KOPT-K1 (cell line): ENCODE data around the gene TMEM131L.
"Not testable (repeated sequence)": the region's sequence is repeated elsewhere in the genome, so short reads cannot be mapped to it uniquely, and the experiment has no call there.

ENCODE experiments used
- H3K27ac ChIP-seq: fragments of 200-600 bp; sonication (generic); 2 replicates; pipeline ENCODE4 v1.5.1; 2016; ENCODE audit warnings: antibody characterized with exemption, mild to moderate bottlenecking, low read depth, low read length; ENCODE audit not compliant: poor library complexity, severe bottlenecking
- H3K36me3 ChIP-seq: fragments of 200-600 bp; sonication (generic); 2 replicates; pipeline ENCODE4 v1.5.1; 2017; ENCODE audit warnings: antibody characterized with exemption, mild to moderate bottlenecking, low read length, moderate library complexity; ENCODE audit not compliant: insufficient read depth
- H3K9me3 ChIP-seq: fragments of 200-600 bp; sonication (generic); 2 replicates; pipeline ENCODE4 v1.5.1; 2017; ENCODE audit warnings: antibody characterized with exemption, low read length, mild to moderate bottlenecking; ENCODE audit not compliant: insufficient read depth, poor library complexity, severe bottlenecking

Gene TMEM131L

DNA sequence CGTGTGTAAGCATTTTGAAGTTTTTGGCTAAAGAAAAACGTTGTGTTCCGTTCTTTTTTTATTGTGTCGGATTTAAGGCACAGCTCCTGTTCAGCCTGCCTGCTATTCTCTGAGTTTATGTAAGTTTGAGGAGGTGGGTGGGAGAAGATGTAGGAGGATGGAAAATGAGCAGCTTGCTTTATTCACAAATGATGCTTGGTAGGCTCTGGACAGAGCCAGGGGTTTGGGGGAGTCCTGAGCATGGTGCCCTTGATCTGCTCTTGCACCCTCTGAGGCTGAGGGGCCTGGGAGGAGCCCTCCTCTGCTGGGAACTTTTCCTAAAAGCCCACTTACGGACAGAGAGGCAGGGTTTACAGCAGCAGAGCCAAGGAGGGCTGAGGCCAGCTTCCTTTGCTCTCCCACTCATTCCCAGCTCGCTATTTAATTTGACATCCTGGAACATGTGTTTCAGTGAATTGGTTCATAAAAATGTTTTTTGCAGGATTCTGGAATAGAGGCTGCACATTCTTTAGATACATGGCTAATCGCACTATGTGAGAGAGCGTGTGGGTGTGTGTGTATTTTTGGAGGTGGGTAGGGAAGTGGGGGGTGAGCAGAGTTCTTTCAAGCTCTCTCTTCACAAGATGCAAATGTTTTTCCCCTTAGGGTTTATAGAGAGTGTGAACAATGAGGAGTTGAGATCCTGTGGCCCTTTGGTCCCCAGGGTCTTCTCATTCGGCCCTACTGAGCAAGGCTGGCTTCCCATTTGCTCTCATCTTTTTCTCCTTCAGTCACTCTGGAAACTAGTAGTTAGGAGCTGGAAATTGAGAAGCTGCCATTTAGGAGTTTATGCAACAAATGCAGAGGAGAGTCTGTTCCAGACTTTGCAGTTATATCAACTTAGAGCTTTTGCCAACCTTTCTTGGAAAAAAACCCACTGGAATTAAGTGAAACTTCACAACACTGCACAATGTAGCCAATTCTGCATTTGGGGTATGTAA, 32.1 kb downstream of the TMEM131L start:
- no peaks in the 10 kb centered on the region for H3K9me3 ChIP-seq
- H3K27ac ChIP-seq: no peak overlapping the region
- H3K36me3 ChIP-seq: peaks cover 66% of the 10 kb centered on the region

DNA sequence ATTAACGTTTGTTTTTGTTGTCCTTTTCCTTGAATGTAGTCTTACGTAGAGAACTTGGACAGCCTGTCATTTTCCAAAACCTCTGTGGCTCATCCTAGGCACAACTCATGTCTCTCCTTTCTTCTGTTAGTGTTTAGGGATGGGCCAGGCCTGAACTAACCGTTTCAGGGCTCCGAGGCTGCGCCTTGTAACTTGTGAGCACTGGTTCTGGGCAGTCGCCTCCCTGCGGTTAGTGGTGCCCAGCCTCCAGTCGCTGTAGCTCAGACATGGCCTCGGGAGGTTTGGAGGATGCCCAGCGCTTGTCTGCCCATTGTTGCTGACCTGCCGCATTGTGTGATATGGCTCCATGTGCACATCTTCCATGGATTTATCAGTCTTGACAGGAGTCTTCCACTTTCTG, 32.8 kb downstream of the TMEM131L start:
- H3K9me3 ChIP-seq: no peaks in the 10 kb centered on the region
- H3K27ac ChIP-seq: no peak overlapping the region
- peaks cover 66% of the 10 kb centered on the region for H3K36me3 ChIP-seq

DNA sequence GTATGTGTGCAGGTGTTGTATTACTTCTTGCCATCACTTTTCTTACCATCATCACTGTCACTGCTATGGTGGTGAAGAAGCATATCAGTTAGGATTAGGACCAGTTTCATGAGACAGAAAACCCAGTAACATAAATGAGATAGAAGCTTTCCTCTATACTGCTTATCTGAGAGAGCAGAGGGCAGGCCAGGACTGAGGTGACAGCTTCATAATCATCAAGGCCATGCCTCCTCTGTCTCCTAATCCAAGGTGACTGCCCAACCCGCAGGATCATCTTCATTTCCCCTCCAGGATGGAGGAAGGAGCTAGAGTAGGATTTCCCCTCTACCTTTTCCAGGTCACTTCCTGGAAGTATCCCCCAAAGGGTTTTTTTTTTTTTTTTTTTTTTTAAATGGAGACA, 35.4 kb downstream of the TMEM131L start:
- Histone ChIP-seq H3K36me3 (peaks cover 57% of the 10 kb centered on the region), H3K9me3 (no peaks in the 10 kb centered on the region), H3K27ac (no peak overlapping the region)

DNA sequence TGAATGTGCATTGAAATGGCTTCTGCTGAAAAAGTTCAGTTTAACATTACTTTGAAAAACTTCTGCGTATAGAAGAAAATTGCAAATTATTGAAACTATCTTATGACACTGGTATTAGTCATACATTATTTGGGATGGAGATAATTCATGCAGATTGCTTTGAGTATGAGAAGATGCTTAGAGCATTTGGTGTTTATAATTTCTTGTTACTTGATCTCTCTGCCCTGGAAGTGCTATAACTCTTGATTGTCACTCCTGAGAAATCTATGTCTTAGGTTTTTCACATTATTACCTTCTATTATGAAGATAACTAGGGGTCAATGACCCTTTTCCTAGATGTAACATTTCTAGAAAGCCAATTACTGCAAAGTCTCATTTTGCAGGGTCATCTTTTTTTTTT, 36.4 kb downstream of the TMEM131L start:
- no peaks in the 10 kb centered on the region for H3K9me3 ChIP-seq
- peaks cover 54% of the 10 kb centered on the region for H3K36me3 ChIP-seq
- H3K27ac ChIP-seq: no peak overlapping the region

DNA sequence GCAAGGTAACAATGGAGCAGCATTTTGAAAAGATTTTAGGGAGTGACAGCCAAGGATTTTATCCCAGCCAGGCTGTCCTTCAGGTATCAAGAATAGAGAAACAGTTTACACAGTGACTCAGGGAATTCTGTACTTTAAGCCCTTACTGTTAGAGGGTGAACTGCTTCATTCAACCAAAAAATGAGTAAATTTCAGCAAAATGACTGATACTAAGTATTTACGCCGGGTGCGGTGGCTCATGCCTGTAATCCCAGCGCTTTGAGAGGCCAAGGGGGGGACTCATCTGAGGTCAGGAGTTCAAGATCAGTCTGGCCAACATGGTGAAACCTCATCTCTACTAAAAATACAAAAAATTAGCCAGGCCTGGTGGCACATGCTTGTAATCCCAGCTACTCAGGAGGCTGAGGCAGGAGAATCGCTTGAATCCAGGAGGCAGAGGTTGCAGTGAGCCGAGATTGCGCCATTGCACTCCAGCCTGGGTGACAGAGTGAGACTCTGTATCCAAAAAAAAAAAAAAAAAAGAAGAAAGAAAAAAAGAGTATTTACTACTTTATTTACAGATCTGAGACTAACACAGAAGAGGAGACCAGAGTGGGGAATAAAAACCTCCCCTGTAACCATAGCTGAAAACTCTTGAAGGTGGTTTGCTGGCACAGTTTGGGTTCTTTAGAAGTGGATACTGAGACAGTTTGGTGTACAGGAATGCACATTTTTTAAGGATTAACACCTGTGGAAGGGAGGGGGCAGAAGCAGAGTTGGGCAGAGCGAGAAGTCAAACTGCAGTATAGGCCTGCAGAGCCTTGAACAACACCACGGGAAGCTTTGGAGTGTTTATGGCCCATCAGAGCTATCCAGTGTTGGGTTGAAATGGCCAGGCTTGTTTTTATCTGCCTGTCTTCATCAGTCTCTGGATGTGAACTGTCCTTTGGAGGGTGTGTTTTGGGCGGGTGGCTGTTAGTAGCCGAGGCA, 40.5 kb downstream of the TMEM131L start:
- Histone ChIP-seq H3K36me3 (peaks cover 64% of the 10 kb centered on the region), H3K9me3 (no peaks in the 10 kb centered on the region), H3K27ac (no peak overlapping the region)

DNA sequence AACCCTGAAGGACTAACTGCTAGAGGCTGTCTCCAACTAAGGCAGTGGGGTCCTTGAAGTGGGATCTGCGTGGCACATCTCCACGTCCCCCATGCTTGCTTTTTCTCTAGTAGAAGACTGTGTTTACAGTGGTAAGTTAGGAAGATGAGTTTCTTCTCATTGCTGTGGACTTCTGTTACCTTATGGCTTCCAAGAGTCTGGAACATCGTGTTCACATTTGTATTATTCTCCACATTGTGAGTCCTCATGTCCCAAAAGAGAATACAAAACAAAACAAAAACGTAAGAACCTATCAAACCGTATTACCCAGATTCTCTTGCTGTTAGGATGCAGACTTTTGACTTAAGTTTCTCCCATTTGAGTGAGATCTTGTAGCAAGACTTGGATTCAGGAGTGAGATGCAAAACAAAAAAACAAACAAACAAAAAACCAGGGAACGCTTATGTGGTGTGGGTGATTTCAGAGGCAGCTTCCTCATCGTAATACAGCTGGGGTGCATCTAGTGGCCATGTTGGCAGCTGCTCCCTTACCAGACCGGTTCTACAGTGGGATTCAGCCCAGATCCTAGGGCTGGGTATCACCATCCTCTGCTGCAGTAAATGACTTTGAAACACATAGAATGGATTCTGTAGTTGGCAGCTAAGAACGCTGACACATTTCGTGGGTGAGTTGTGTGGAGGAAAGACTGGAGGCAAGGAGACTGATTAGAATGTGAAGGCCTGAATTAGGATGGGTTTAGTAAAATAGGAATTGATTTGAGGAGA, 41.3 kb downstream of the TMEM131L start:
- no peaks in the 10 kb centered on the region for H3K9me3 ChIP-seq
- no peak overlapping the region for H3K27ac ChIP-seq
- H3K36me3 ChIP-seq: peaks cover 59% of the 10 kb centered on the region

DNA sequence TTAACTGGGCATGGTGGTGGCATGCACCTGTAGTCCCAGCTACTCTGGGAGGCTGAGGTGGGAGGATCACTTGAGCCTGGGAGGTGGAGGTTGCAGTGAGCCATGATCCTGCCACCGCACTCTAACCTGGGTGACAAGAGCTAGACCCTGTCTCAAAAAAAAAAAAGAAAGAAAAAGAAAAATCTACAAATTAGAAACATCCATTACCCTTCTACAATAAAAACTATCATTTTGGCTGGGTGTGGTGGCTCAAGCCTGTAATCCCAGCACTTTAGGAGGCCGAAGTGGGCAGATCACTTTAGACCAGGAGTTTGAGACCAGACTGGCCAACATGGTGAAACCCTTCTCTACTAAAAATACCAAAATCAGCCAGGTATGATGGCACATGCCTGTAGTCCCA, 43.1 kb downstream of the TMEM131L start:
- not testable (repeated sequence) for H3K27ac ChIP-seq, H3K9me3 ChIP-seq
- H3K36me3 ChIP-seq: peaks cover 59% of the 10 kb centered on the region

DNA sequence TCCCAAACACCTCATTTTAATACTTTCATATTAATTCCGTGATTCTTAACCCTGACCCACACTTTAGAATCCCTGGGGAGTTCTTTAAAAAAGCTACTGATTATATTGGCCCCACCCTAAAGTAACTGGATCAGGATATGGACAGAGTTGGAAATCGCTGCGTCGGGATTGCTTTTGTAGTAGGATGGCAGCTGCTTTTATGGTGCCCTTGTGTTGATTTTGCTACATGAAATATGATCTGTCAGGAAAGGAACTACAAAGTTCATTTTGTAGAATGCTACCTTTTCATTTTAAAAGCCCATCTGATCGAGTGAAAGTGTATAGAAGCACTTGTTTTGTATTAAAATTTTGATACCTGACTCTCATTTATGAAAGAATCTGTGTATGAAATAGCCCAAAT, 43.6 kb downstream of the TMEM131L start:
- no peak overlapping the region for H3K27ac ChIP-seq
- no peaks in the 10 kb centered on the region for H3K9me3 ChIP-seq
- peaks cover 57% of the 10 kb centered on the region for H3K36me3 ChIP-seq

DNA sequence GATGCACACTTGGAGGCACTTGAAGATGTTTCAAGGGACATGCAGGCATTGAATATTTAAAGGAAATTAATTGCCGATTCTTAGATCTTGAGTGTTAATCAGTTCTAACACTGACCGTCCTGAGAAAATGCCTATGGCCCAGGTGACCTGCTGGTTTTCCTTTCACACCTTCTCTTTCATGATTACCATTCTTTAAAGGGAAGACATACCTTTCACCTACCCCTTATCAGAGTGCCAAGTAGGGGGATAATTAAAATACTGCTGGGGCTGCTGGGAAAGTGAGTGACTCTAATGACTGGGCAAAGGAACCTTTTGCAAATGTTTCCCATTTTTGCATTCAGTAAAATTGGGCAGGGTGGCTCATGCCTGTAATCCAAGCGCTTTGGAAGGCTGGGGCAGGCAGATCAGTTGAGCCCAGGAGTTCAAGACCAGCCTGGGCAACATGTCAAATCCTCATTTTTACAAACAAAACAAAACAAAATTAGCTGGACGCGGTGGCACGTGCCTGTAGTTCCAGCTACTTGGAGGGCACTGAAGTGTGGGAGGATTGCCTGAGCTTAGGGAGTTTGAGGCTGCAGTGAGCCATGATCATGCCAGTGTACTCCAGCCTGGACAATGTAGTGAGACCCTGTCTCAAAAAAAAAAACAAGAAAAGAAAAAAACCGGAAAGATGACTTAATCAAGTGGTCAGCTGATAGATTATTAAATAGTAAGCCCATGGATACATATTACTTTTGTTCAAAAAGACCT, 44.3 kb downstream of the TMEM131L start:
- no peaks in the 10 kb centered on the region for H3K9me3 ChIP-seq
- peaks cover 50% of the 10 kb centered on the region for H3K36me3 ChIP-seq
- no peak overlapping the region for H3K27ac ChIP-seq

DNA sequence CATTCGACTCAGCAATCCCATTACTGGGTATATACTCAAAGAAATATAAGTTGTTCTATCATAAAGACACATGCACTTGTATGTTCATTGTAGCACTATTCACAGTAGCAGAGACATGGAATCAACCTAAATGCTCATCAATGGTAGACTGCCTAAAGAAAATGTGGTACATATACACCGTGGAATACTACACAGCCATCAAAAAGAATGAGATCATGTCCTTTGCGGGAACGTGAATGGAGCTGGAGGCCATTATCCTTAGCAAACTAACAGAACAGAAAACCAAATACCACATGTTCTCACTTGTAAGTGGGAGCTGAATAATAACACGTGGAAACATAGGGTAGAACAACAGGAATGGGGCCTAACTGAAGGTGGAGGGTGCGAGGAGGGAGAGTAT, 44.9 kb downstream of the TMEM131L start:
- Histone ChIP-seq H3K9me3 (no peaks in the 10 kb centered on the region), H3K27ac (no peak overlapping the region), H3K36me3 (peaks cover 45% of the 10 kb centered on the region)

DNA sequence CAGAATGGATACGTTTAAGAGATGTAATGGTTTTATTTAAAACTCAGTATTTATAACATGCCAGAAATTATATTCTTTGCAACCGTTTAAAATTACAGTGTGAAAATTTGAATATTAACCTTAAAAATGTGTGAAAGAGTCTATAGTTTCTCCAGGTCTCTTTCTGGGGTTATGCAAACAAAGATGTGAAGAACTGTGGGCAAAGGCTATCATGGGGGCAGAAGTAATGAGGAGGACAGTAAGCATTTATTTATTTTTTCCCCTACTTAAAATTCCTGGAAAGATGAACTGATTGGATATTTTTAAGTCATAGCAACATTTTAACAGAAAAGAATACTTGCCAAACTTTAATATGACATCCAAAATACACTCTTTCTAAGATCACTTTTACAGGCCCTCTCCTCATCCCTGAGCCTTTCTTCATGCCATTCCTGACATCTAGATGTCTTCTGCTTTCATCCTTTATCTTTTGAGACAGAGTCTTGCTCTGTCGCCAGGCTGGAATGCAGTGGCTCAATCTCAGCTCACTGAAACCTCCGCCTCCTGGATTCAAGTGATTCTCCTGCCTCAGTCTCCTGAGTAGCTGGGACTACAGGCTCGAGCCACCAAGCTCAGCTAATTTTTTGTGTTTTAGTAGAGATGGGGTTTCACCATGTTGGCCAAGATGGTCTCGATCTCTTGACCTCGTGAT, 46.1 kb downstream of the TMEM131L start:
- Histone ChIP-seq H3K36me3 (peaks cover 45% of the 10 kb centered on the region), H3K9me3 (no peaks in the 10 kb centered on the region), H3K27ac (no peak overlapping the region)

DNA sequence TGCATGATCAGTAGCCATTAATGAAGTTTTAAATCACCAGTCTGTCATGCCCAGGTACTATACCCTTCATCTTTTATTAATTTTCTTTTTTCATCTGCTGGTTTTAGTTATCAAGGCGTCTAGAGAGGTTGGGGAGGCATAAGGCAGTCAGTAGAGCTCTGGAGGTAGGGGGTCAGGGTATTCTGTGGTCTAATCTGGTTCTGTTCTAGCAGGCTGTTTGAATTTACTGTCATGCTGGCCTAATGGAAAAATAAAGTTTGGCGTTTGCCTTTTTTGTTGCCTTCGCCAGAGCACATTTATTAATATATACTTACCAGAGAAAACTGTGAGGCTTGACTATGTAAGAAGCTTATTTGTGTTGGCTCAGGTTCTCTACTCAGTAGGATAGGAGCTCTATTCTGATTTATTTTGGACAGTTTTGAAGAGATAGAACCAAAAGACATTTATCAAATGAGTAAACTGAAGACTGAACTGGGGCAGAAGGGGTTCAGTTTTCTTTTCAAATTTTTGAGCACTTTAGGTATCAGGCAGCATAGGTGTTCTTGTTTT, 46.9 kb downstream of the TMEM131L start:
- no peak overlapping the region for H3K27ac ChIP-seq
- H3K36me3 ChIP-seq: peaks cover 42% of the 10 kb centered on the region
- H3K9me3 ChIP-seq: no peaks in the 10 kb centered on the region

DNA sequence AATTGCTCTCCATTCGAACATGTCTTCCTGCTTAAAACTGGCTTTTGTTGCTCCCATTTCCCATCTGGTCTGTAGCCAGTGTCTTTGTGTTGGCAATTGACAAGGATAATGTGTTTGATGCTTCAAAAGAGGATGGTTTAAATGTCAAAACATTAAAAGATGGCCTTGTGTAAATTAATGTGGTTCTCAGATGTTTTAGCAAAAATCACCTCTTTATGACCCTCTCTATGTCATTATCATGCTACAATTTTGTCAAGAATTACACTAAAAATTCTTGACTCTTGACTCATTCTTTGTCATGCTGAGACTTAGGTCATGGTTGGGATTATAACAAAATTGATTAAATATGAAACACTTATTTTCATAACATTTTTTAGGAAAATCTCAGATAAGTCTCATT, 47.4 kb downstream of the TMEM131L start:
- H3K27ac ChIP-seq: no peak overlapping the region
- no peaks in the 10 kb centered on the region for H3K9me3 ChIP-seq
- peaks cover 36% of the 10 kb centered on the region for H3K36me3 ChIP-seq
